ENCODE results near the gene NIPA2. TPM values are rescaled to one million over a fixed set of nuclear protein-coding genes. Genes with fewer than 3 reads are reported as not detected.

Gene NIPA2
- total and polyA plus RNA-seq, 2 of the 13 experiments (the other 11 are each of a cell fraction or from before 2014, with no cell fraction given) = 29.0 to 56.2 TPM

GRCh38 chr15:22838292-22839042, at the start of gene NIPA2 (continued):
- TF ChIP-seq HMGXB3 (CRISPR knock-in tag; IDR thresholded peaks at IDR 0.05; ENCODE audit: borderline replicate concordance) = peak; percentile 30; the same call in 1 of the 2 replicates
- TF ChIP-seq HOMEZ (CRISPR knock-in tag; IDR thresholded peaks at IDR 0.05; ENCODE audit: low read depth) = peak; percentile 17; the same call in 1 of the 2 replicates
- TF ChIP-seq ZNF687 (CRISPR knock-in tag; IDR thresholded peaks at IDR 0.05) = peak; percentile 87
- TF ChIP-seq ARNT2 (CRISPR knock-in tag; IDR thresholded peaks at IDR 0.05; ENCODE audit: low read depth) = peak; percentile 63; the same call in 1 of the 2 replicates
- TF ChIP-seq ELF4 (CRISPR knock-in tag; IDR thresholded peaks at IDR 0.05; ENCODE audit: borderline replicate concordance) = 0 out of 2 replicates have a peak, but pooled peaks have one; percentile 57
- no peak for TF ChIP-seq NBN (conservative IDR thresholded peaks at IDR 0.05)
- TF ChIP-seq ZIK1 (CRISPR knock-in tag; IDR thresholded peaks at IDR 0.05; ENCODE audit: borderline replicate concordance, low read depth) = no peak
- TF ChIP-seq ATF1 (CRISPR knock-in tag; IDR thresholded peaks at IDR 0.05) = peak; percentile 93
- TF ChIP-seq SIN3A (IDR thresholded peaks at IDR 0.05; ENCODE audit: borderline replicate concordance, low read depth, low read length) = peak; percentile 48; the same call in 1 of the 2 replicates
- peak; percentile 47 for TF ChIP-seq SIX4 (CRISPR knock-in tag; IDR thresholded peaks at IDR 0.05)
- no peak for TF ChIP-seq ZUFSP (CRISPR knock-in tag; IDR thresholded peaks at IDR 0.05; ENCODE audit: borderline replicate concordance)
- TF ChIP-seq NAIF1 (CRISPR knock-in tag; IDR thresholded peaks at IDR 0.05; ENCODE audit: borderline replicate concordance) = 0 out of 2 replicates have a peak, but pooled peaks have one; percentile 9
- TF ChIP-seq POLR2A (IDR thresholded peaks at IDR 0.05; ENCODE audit: insufficient read depth in 1 of 2, low read depth in 2 of 2, low read length in 2 of 2) = peak; percentile 83 to 87
- TF ChIP-seq ZNF280B (CRISPR knock-in tag; IDR thresholded peaks at IDR 0.05; ENCODE audit: borderline replicate concordance) = no peak
- TF ChIP-seq CEBPG (CRISPR knock-in tag; IDR thresholded peaks at IDR 0.05) = peak; percentile 77
